ENCODE data around the gene SET.

DNA sequence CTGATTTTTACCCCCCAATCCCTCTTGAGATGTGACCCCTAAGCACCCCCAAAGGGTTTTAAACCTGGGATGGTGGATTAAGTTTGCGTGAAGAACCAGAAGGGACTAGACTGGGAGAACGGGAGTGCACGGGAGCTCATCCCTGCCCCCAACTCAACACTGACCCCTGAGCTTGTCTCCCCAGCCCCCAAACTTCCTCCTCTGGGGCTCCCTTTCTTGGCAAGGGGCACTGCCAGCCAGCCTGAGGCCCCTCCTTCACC lies 5.0 kb upstream of the SET start:
- TF ChIP-seq, protein P1, sequence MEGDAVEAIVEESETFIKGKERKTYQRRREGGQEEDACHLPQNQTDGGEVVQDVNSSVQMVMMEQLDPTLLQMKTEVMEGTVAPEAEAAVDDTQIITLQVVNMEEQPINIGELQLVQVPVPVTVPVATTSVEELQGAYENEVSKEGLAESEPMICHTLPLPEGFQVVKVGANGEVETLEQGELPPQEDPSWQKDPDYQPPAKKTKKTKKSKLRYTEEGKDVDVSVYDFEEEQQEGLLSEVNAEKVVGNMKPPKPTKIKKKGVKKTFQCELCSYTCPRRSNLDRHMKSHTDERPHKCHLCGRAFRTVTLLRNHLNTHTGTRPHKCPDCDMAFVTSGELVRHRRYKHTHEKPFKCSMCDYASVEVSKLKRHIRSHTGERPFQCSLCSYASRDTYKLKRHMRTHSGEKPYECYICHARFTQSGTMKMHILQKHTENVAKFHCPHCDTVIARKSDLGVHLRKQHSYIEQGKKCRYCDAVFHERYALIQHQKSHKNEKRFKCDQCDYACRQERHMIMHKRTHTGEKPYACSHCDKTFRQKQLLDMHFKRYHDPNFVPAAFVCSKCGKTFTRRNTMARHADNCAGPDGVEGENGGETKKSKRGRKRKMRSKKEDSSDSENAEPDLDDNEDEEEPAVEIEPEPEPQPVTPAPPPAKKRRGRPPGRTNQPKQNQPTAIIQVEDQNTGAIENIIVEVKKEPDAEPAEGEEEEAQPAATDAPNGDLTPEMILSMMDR (IDR thresholded peaks at IDR 0.05; ENCODE audit: low read depth, low read length) = no peak
- no peak for TF ChIP-seq EZH2phosphoT487 (IDR thresholded peaks at IDR 0.05; ENCODE audit: low read depth)

Measured in OCI-LY3 (cell line).